B cell (primary cell): ENCODE results near the gene PTBP3. TPM values are rescaled to one million over a fixed set of nuclear protein-coding genes. Genes with fewer than 3 reads are reported as not detected.
A peak's percentile ranks its signal among the peaks of the same experiment; 100 is the strongest.

Experiments used
- ATAC-seq: fragments of 200-7000 bp; cut with Tn5 transposase; one replicate; pipeline ENCODE4 v1.10.0; 2021; ENCODE audit warnings: low read depth, mild to moderate bottlenecking, moderate number of reproducible peaks, moderate library complexity
- CTCF ChIA-PET: fragments of 350-600 bp; sonication (Branson Sonifier 250); formaldehyde crosslinking; loops from one replicate; lab custom pipeline; 2021; ENCODE audit warnings: antibody characterized with exemption, inconsistent platforms; lab: Charles Lee
- POLR2A ChIA-PET: fragments of 350-600 bp; sonication (Branson Sonifier 250); formaldehyde crosslinking; loops from one replicate; lab custom pipeline; 2021; ENCODE audit warnings: antibody characterized with exemption; lab: Charles Lee
- DNase-seq: peaks from one replicate; pipeline ENCODE4 v3.0.0; 2013
- H2AFZ ChIP-seq: 2 replicates; pipeline ENCODE4 v1.6.1; 2012; ENCODE audit warnings: mild to moderate bottlenecking, low read depth, low read length; ENCODE audit not compliant: insufficient read depth, poor library complexity, severe bottlenecking
- H3K27ac ChIP-seq, 2 donors: 1 replicate in 1 of 2; 2 replicates in 1 of 2; pipeline ENCODE4 v1.5.1; 2012 to 2013; ENCODE audit warnings: low read length in 2 of 2, mild to moderate bottlenecking in 2 of 2, moderate library complexity in 1 of 2
- H3K27me3 ChIP-seq, 4 experiments: fragments of 200-600 bp in 1 of 4; sonication (generic) in 1 of 4; replicated peaks in 1 of 4; 1 replicate in 2 of 4; 2 replicates in 2 of 4; pipeline versions ENCODE4 v1.6.1 to v1.7.0; 2013 to 2016; ENCODE audit warnings: low read length in 3 of 4, mild to moderate bottlenecking in 2 of 4, mixed read lengths in 1 of 4, moderate library complexity in 1 of 4; ENCODE audit not compliant: insufficient read depth in 4 of 4, control insufficient read depth in 3 of 4; ENCODE audit errors: control extremely low read depth in 1 of 4
- H3K36me3 ChIP-seq, 2 experiments: replicated peaks in 1 of 2; 1 replicate in 1 of 2; 2 replicates in 1 of 2; pipeline versions ENCODE4 v1.6.1 to v1.7.1; 2013; ENCODE audit warnings: low read length in 1 of 2; ENCODE audit not compliant: insufficient read depth in 2 of 2, control insufficient read depth in 1 of 2; ENCODE audit errors: control extremely low read depth in 1 of 2, extremely low read depth in 1 of 2
- H3K4me1 ChIP-seq, 2 donors: fragments of 200-600 bp in 1 of 2; sonication (generic) in 1 of 2; 1 replicate in 1 of 2; 2 replicates in 1 of 2; pipeline versions ENCODE4 v1.5.1 to v1.6.1; 2013 to 2017; ENCODE audit warnings: low read length in 2 of 2; ENCODE audit not compliant: control insufficient read depth in 2 of 2, insufficient read depth in 2 of 2
- H3K4me2 ChIP-seq: replicated peaks from 2 replicates; pipeline ENCODE3; 2012; ENCODE audit warnings: mild to moderate bottlenecking, low read depth, low read length; ENCODE audit not compliant: poor library complexity, severe bottlenecking
- H3K4me3 ChIP-seq, 5 experiments: fragments of 200-600 bp in 1 of 5; sonication (generic) in 1 of 5; 1 replicate in 3 of 5; 2 replicates in 2 of 5; pipeline versions ENCODE4 v1.5.1 to v1.7.0; 2011 to 2016; ENCODE audit warnings: low read length in 4 of 5, mild to moderate bottlenecking in 4 of 5, low read depth in 2 of 5, control low read depth in 1 of 5, moderate library complexity in 1 of 5; ENCODE audit not compliant: insufficient read depth in 1 of 5; ENCODE audit errors: control extremely low read depth in 1 of 5, extremely low read depth in 1 of 5
- H3K79me2 ChIP-seq: fragments of 200-600 bp; sonication (generic); one replicate; pipeline ENCODE4 v1.6.0; 2016; ENCODE audit warnings: low read length; ENCODE audit not compliant: control insufficient read depth, insufficient read depth
- H3K9ac ChIP-seq: fragments of 200-600 bp; sonication (generic); 2 replicates; pipeline ENCODE4 v1.6.1; 2017; ENCODE audit warnings: mild to moderate bottlenecking, low read length, moderate library complexity
- H3K9me3 ChIP-seq, 3 donors: one replicate each; pipeline versions ENCODE4 v1.6.1 to v1.7.1; 2013; ENCODE audit warnings: low read length in 2 of 3; ENCODE audit not compliant: control insufficient read depth in 2 of 3, insufficient read depth in 1 of 3; ENCODE audit errors: control extremely low read depth in 1 of 3
- H4K20me1 ChIP-seq: 2 replicates; pipeline ENCODE4 v1.6.0; 2012; ENCODE audit warnings: mild to moderate bottlenecking, low read length; ENCODE audit not compliant: insufficient read depth, control insufficient read depth, poor library complexity, severe bottlenecking
- H3K27ac Mint-ChIP-seq: one replicate; pipeline ENCODE4 v1.8.0; 2021; ENCODE audit warnings: mixed read lengths
- H3K27me3 Mint-ChIP-seq: one replicate; pipeline ENCODE4 v1.8.0; 2021; ENCODE audit warnings: mixed read lengths
- H3K4me1 Mint-ChIP-seq: one replicate; pipeline ENCODE4 v1.8.0; 2021; ENCODE audit warnings: mixed read lengths
- H3K4me3 Mint-ChIP-seq: one replicate; pipeline ENCODE4 v1.8.0; 2021; ENCODE audit warnings: mixed read lengths
- H3K9me3 Mint-ChIP-seq: one replicate; pipeline ENCODE4 v1.8.0; 2022; ENCODE audit warnings: mixed read lengths; ENCODE audit not compliant: insufficient read depth
- CTCF ChIP-seq: fragments of 200-600 bp; IDR thresholded peaks from one replicate; pipeline ENCODE4 v1.8.0; 2022; ENCODE audit warnings: antibody characterized with exemption, mild to moderate bottlenecking
- EZH2 ChIP-seq: IDR thresholded peaks from 2 replicates; pipeline ENCODE4 v1.6.1; 2012; ENCODE audit warnings: borderline replicate concordance, low read depth, mild to moderate bottlenecking, moderate library complexity, low read length; ENCODE audit not compliant: insufficient read depth, poor library complexity, severe bottlenecking
- WGBS: methylation state at CpG from one replicate; pipeline ENCODE4 v1.1.5; 2013; ENCODE audit warnings: missing lambda C conversion rate; ENCODE audit not compliant: insufficient coverage; 5-methylcytosine and 5-hydroxymethylcytosine counted together
- intact Hi-C: fragments of 100-400 bp; cut with micrococcal nuclease; formaldehyde crosslinking; loops from one replicate; pipeline ENCODE4 v1.10.0; 2022
- polyA plus RNA-seq: library from polyadenylated mRNA; depleted of rRNA; stranded (reverse); fragments of >200 nt; gene quantifications from 2 replicates; pipeline ENCODE4 v1.2.3, GENCODE V29; 2012
- total RNA-seq, 2 donors: library from RNA; stranded (reverse); fragments of 120-200 nt in 1 of 2; gene quantifications; 1 replicate in 1 of 2; 2 replicates in 1 of 2; pipeline versions ENCODE4 v1.2.3 to v1.2.4, GENCODE V29; 2013 to 2022

Gene PTBP3
- total and polyA plus RNA-seq, 2 donors (not counting 1 experiment from before 2014, with no cell fraction given), result 22.8 to 133 TPM

GRCh38 chr9:112351184-112351583 is 17.8 kb upstream of the PTBP3 start:
- intact Hi-C loops, result no loop called here
- no peaks in the 10 kb centered on the region for H4K20me1 ChIP-seq
- ChIA-PET POLR2A (interaction anchor here (0.7 kb wide), 1 partner anchor 345 kb away, joined by 3 read pairs; no protein-coding TSS in a partner anchor), CTCF (interaction anchor here (0.7 to 1.5 kb wide), 4 partner anchors 10 to 277 kb away, joined by 3 to 4 read pairs (median 4); no protein-coding TSS in a partner anchor)
- no peak for ATAC-seq
- Mint-ChIP-seq H3K9me3 (no peaks in the 10 kb centered on the region), H3K27me3 (no peaks in the 10 kb centered on the region), H3K4me1 (peaks cover 12% of the 10 kb centered on the region), H3K4me3 (no peak overlapping the region), H3K27ac (no peak overlapping the region)
- no peaks in the 10 kb centered on the region for H3K79me2 ChIP-seq
- no peaks in the 10 kb centered on the region for H3K9me3 ChIP-seq
- 70% methylated on average over 2 of the region's 3 CpGs for WGBS
- H3K36me3 ChIP-seq, result no peaks in the 10 kb centered on the region
- TF ChIP-seq EZH2 (no peak), CTCF (no peak)
- no peak overlapping the region for H2AFZ ChIP-seq
- peaks cover 0 to 3% (median 0%) of the 10 kb centered on the region in 4 experiments for H3K27me3 ChIP-seq
- H3K27ac ChIP-seq, result no peak overlapping the region
- H3K4me2 ChIP-seq, result no peak overlapping the region
- H3K4me3 ChIP-seq, result no peak overlapping the region
- peaks cover 5 to 9% of the 10 kb centered on the region in 2 donors for H3K4me1 ChIP-seq
- no peak for DNase-seq
- no peak overlapping the region for H3K9ac ChIP-seq

- H3K27ac Mint-ChIP-seq, result no peak overlapping the region
- ChIA-PET CTCF (interaction anchor here (1.0 kb wide), 1 partner anchor 13 kb away, joined by 3 read pairs; no protein-coding TSS in a partner anchor), POLR2A (interaction anchor here (0.5 kb wide), 1 partner anchor 31 kb away, joined by 5 read pairs; no protein-coding TSS in a partner anchor)
- Histone ChIP-seq H3K4me2 (peak overlapping the region; percentile 73), H3K9ac (no peak overlapping the region), H3K27ac (no peak overlapping the region), H3K79me2 (no peaks in the 10 kb centered on the region), H2AFZ (peak overlapping the region; percentile 65), H3K27me3 (peaks cover 0 to 3% (median 0%) of the 10 kb centered on the region in 4 experiments), H3K9me3 (no peaks in the 10 kb centered on the region), H4K20me1 (no peaks in the 10 kb centered on the region), H3K4me3 (peak overlapping the region in 1 of 5 experiments; percentile 62), H3K36me3 (no peaks in the 10 kb centered on the region), H3K4me1 (peaks cover 5 to 9% of the 10 kb centered on the region in 2 donors)
- no peak for TF ChIP-seq EZH2
- no peak for TF ChIP-seq CTCF
- WGBS, result 78% methylated on average over 1 of the region's 4 CpGs
- H3K4me1 Mint-ChIP-seq, result peaks cover 12% of the 10 kb centered on the region
- no peaks in the 10 kb centered on the region for H3K9me3 Mint-ChIP-seq
- no peaks in the 10 kb centered on the region for H3K27me3 Mint-ChIP-seq
- intact Hi-C loops, result loop anchor here (2.0 kb wide), 1 partner anchor 14 kb away; no protein-coding TSS in a partner anchor
- ATAC-seq (no peak), DNase-seq (no peak)
- H3K4me3 Mint-ChIP-seq, result peak overlapping the region; percentile 86
Measured at GRCh38 chr9:112349008-112349333, 15.6 kb upstream of the PTBP3 start.
